Activated T-cell treated with anti-CD3 and anti-CD28 coated beads, Interleukin-2, amount 50 U/mL, for 72 hours (primary cell): ENCODE results near the gene VCP. TPM values are rescaled to one million over a fixed set of nuclear protein-coding genes. Genes with fewer than 3 reads are reported as not detected.

Experiments
- ATAC-seq, 2 donors: fragments of 150-1000 bp; cut with Tn5 transposase; replicated peaks in 1 of 2; 2 replicates each; pipeline ENCODE4 v1.10.0; 2021; ENCODE audit warnings: moderate library complexity in 2 of 2, mild to moderate bottlenecking in 1 of 2
- DNase-seq, 2 donors: peaks; one replicate each; pipeline ENCODE4 v3.0.0; 2021 to 2022; ENCODE audit warnings: mixed read lengths in 1 of 2
- H3K27ac Mint-ChIP-seq: one replicate; pipeline ENCODE4 v1.8.0; 2022; ENCODE audit warnings: mild to moderate bottlenecking, moderate library complexity, mixed read lengths
- H3K27me3 Mint-ChIP-seq: one replicate; pipeline ENCODE4 v1.8.0; 2022; ENCODE audit warnings: low read depth, mixed read lengths
- H3K36me3 Mint-ChIP-seq, 2 donors: one replicate each; pipeline ENCODE4 v1.8.0; 2022; ENCODE audit warnings: mixed read lengths in 2 of 2, mild to moderate bottlenecking in 1 of 2; ENCODE audit not compliant: insufficient read depth in 2 of 2
- H3K4me1 Mint-ChIP-seq: one replicate; pipeline ENCODE4 v1.8.0; 2022; ENCODE audit warnings: low read depth, mixed read lengths
- H3K4me3 Mint-ChIP-seq, 2 donors: one replicate each; pipeline ENCODE4 v1.8.0; 2022; ENCODE audit warnings: mild to moderate bottlenecking in 2 of 2, mixed read lengths in 2 of 2, moderate library complexity in 2 of 2
- H3K9me3 Mint-ChIP-seq, 2 donors: one replicate each; pipeline ENCODE4 v1.8.0; 2022; ENCODE audit warnings: mixed read lengths in 2 of 2
- total RNA-seq, 2 donors: library from RNA; stranded (reverse); gene quantifications; one replicate each; pipeline ENCODE4 v1.2.3, GENCODE V29; 2022

VCP gene
- total RNA-seq, 2 donors from 2014 or later: 190 to 199 TPM

- no peak for DNase-seq
- Mint-ChIP-seq H3K27me3 (no peaks in the 10 kb centered on the region), H3K9me3 (peaks cover 6 to 9% of the 10 kb centered on the region in 2 donors), H3K36me3 (peaks cover 14 to 19% of the 10 kb centered on the region in 2 donors), H3K4me1 (peaks cover 5% of the 10 kb centered on the region), H3K27ac (peak overlapping the region; percentile 18), H3K4me3 (no peak overlapping the region)
- ATAC-seq: no peak
Observed at GRCh38 chr9:35010351-35010958, 62.0 kb downstream of the VCP start.

Other genes with a start within 250 kb of the VCP start
- gene PHF24, start 114.3 kb downstream of the VCP start, total RNA-seq: 1 to 10 TPM in 1 of 2 donors, under 1 TPM in 1; 1.00 to 1.1 TPM
- gene DNAJB5, start 82.9 kb downstream of the VCP start, total RNA-seq: 10 to 100 TPM in 1 of 2 donors, 1 to 10 TPM in 1; 9.9 to 10.6 TPM
- 100 to 1,000 TPM in 1 of 2 donors, 10 to 100 TPM in 1; 94.8 to 116 TPM for gene FANCG, start 7.3 kb upstream of the VCP start, total RNA-seq
- gene PIGO, start 24.0 kb upstream of the VCP start, total RNA-seq: 10 to 100 TPM; 25.6 to 27.9 TPM
- 100 to 1,000 TPM; 151 to 169 TPM for gene STOML2, start 30.5 kb upstream of the VCP start, total RNA-seq
- gene ATOSB, start 43.2 kb upstream of the VCP start, total RNA-seq: 10 to 100 TPM in 1 of 2 donors, 1 to 10 TPM in 1; 8.3 to 11.3 TPM
- 1 to 10 TPM in 1 of 2 donors, under 1 TPM in 1; 0.91 to 1.2 TPM for gene UNC13B, start 89.4 kb upstream of the VCP start, total RNA-seq